K562 (cell line): Measurements from ENCODE around the gene ZNF219. TPM values are rescaled to one million over a fixed set of nuclear protein-coding genes. Genes with fewer than 3 reads are reported as not detected.

Source experiments
- C11orf30 ChIP-seq: fragments of 450-650 bp; IDR thresholded peaks from 2 replicates; pipeline ENCODE4 v1.6.1; 2016; ENCODE audit warnings: low read depth, mild to moderate bottlenecking
- CBFA2T3 ChIP-seq: fragments of 450-650 bp; IDR thresholded peaks from 2 replicates; pipeline ENCODE4 v1.6.1; 2017
- CBFB ChIP-seq: sonication (generic); formaldehyde crosslinking; IDR thresholded peaks from 2 replicates; pipeline ENCODE4 v1.4.0; 2020; ENCODE audit warnings: mild to moderate bottlenecking, missing genetic modification reagents
- CHCHD3 ChIP-seq: fragments of 250-450 bp; sonication (Bioruptor Pico); IDR thresholded peaks from 2 replicates; pipeline ENCODE4 v2.1.2; 2022; ENCODE audit warnings: mild to moderate bottlenecking
- CXXC5 ChIP-seq: fragments of 250-450 bp; sonication (Bioruptor Pico); IDR thresholded peaks from 2 replicates; pipeline ENCODE4 v1.8.0; 2022; ENCODE audit warnings: inconsistent platforms, mild to moderate bottlenecking, moderate library complexity
- GATA2 ChIP-seq: sonication (generic); formaldehyde crosslinking; IDR thresholded peaks from 2 replicates; pipeline ENCODE4 v1.4.0; 2020; ENCODE audit warnings: mild to moderate bottlenecking, missing genetic modification reagents
- HDAC8 ChIP-seq: fragments of 450-650 bp; IDR thresholded peaks from 2 replicates; pipeline ENCODE4 v1.6.1; 2016; ENCODE audit warnings: mild to moderate bottlenecking, missing genetic modification characterization, moderate library complexity, missing compliant biosample characterization
- JUND ChIP-seq, 2 experiments: IDR thresholded peaks; 2 replicates in 1 of 2; 3 replicates in 1 of 2; pipeline ENCODE4 v1.6.1; 2011; ENCODE audit warnings: borderline replicate concordance in 2 of 2, low read depth in 2 of 2, low read length in 2 of 2, improper control_type of control experiment in 1 of 2, missing biosample characterization in 1 of 2, missing genetic modification characterization in 1 of 2, missing genetic modification reagents in 1 of 2
- MAFG ChIP-seq: fragments of 450-650 bp; conservative IDR thresholded peaks from 2 replicates; pipeline ENCODE4 v1.6.1; 2016; ENCODE audit warnings: missing genetic modification characterization, missing compliant biosample characterization
- PCBP2 ChIP-seq: fragments of 200-400 bp; formaldehyde crosslinking; IDR thresholded peaks from 2 replicates; pipeline ENCODE4 v1.6.1; 2018; ENCODE audit warnings: low read length, low read depth, mild to moderate bottlenecking, moderate library complexity; ENCODE audit not compliant: poor library complexity, severe bottlenecking
- SIX5 ChIP-seq, 2 experiments: IDR thresholded peaks; 2 replicates each; pipeline ENCODE4 v1.6.1; 2011; ENCODE audit warnings: low read length in 2 of 2, borderline replicate concordance in 1 of 2, low read depth in 1 of 2, mild to moderate bottlenecking in 1 of 2, moderate library complexity in 1 of 2; ENCODE audit not compliant: insufficient read depth in 1 of 2
- SRSF9 ChIP-seq: fragments of 200-400 bp; formaldehyde crosslinking; IDR thresholded peaks from 2 replicates; pipeline ENCODE4 v1.6.1; 2017; ENCODE audit warnings: low read depth, low read length, borderline replicate concordance
- THRAP3 ChIP-seq: fragments of 450-650 bp; IDR thresholded peaks from 2 replicates; pipeline ENCODE4 v1.6.1; 2016; ENCODE audit warnings: mild to moderate bottlenecking, inconsistent platforms, borderline replicate concordance
- YY1 ChIP-seq, 3 experiments: IDR thresholded peaks; 2 replicates each; pipeline ENCODE4 v1.6.1; 2011; ENCODE audit warnings: low read length in 2 of 3, mild to moderate bottlenecking in 2 of 3, moderate library complexity in 2 of 3, borderline replicate concordance in 1 of 3, control low read depth in 1 of 3, low read depth in 1 of 3; ENCODE audit not compliant: insufficient read depth in 3 of 3, insufficient replicate concordance in 2 of 3, control insufficient read depth in 1 of 3, insufficient read length in 1 of 3; ENCODE audit errors: extremely low read depth in 1 of 3
- ZC3H8 ChIP-seq: fragments of 450-650 bp; IDR thresholded peaks from 2 replicates; pipeline ENCODE4 v1.6.1; 2017
- ZFPM2 ChIP-seq: fragments of 250-450 bp; sonication (Bioruptor Pico); IDR thresholded peaks from 2 replicates; pipeline ENCODE4 v1.5.1; 2022; ENCODE audit warnings: mild to moderate bottlenecking
- ZNF23 ChIP-seq: fragments of 250-450 bp; sonication (Bioruptor Pico); IDR thresholded peaks from 2 replicates; pipeline ENCODE4 v1.4.0; 2020; ENCODE audit warnings: mild to moderate bottlenecking
- ZNF830 ChIP-seq: fragments of 250-450 bp; sonication (Bioruptor Pico); IDR thresholded peaks from 2 replicates; pipeline ENCODE4 v1.5.0; 2021; ENCODE audit warnings: mild to moderate bottlenecking
- polyA plus RNA-seq, 8 experiments: library from polyadenylated mRNA; depleted of rRNA in 4 of 8; stranded (reverse) in 5 of 8; unstranded in 3 of 8; fragments of >200 nt; fragmentation: Nextera tagmentation in 2 of 8; fragmentation: Illumina TruSeq in 1 of 8; extraction: Ambion mirVana in 2 of 8; extraction: Trizol in 1 of 8; gene quantifications; 2 replicates each; pipeline versions ENCODE4 v1.2.1 to v1.2.3, GENCODE V29; 2011 to 2014; ENCODE audit warnings: inconsistent platforms in 1 of 8, missing spikeins in 1 of 8
- total RNA-seq, 7 experiments: library from RNA; depleted of rRNA in 6 of 7; stranded (reverse); fragments of >200 nt in 6 of 7; fragmentation: Illumina TruSeq in 2 of 7; extraction: Trizol in 2 of 7; gene quantifications; 2 replicates each; pipeline versions ENCODE4 v1.2.1 to v1.2.3, GENCODE V29; 2011 to 2021; ENCODE audit warnings: low replicate concordance in 1 of 7
- TF ChIP-seq, protein P1 (sequence below): sonication (generic); formaldehyde crosslinking; IDR thresholded peaks from 2 replicates; pipeline ENCODE4 v1.8.0; 2022; ENCODE audit warnings: mild to moderate bottlenecking, missing genetic modification reagents, borderline replicate concordance
- TF ChIP-seq, protein P2 (sequence below): fragments of 250-450 bp; sonication (Bioruptor Pico); IDR thresholded peaks from 2 replicates; pipeline ENCODE4 v1.4.0; 2020; ENCODE audit warnings: mild to moderate bottlenecking, moderate library complexity, borderline replicate concordance
- TF ChIP-seq, protein P3 (sequence below): fragments of 450-650 bp; formaldehyde crosslinking; IDR thresholded peaks from 2 replicates; pipeline ENCODE4 v1.4.0; 2020; ENCODE audit warnings: mild to moderate bottlenecking, moderate library complexity
- TF ChIP-seq, protein P4 (sequence below): fragments of 250-450 bp; sonication (Bioruptor Pico); IDR thresholded peaks from 2 replicates; pipeline ENCODE4 v1.9.0; 2021; ENCODE audit warnings: mild to moderate bottlenecking

Gene ZNF219
- total and polyA plus RNA-seq, 9 of the 15 experiments (the other 6 are each of a cell fraction or from before 2014, with no cell fraction given), result 0.29 to 10.6 (median 2.8) TPM

DNA sequence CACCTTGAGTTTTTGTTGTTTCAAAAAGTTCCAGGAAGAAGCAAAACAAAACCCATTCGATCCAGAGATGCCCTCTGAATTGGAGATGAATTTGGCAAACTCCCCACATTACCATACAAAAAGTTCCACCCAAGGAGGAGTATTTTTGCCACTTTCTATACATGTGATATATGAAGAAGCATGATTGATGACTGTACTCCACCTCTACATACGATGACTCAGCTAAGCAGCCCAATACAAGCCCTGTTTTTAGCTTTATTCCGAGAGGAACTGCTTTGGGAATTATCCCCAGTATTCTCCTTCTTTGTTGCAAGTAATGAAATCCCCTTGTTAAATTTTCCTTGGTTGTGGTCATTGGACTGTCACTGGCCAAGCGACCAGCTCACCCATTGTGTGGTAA is 13.8 kb upstream of the ZNF219 start (continued):
- TF ChIP-seq, protein P1, sequence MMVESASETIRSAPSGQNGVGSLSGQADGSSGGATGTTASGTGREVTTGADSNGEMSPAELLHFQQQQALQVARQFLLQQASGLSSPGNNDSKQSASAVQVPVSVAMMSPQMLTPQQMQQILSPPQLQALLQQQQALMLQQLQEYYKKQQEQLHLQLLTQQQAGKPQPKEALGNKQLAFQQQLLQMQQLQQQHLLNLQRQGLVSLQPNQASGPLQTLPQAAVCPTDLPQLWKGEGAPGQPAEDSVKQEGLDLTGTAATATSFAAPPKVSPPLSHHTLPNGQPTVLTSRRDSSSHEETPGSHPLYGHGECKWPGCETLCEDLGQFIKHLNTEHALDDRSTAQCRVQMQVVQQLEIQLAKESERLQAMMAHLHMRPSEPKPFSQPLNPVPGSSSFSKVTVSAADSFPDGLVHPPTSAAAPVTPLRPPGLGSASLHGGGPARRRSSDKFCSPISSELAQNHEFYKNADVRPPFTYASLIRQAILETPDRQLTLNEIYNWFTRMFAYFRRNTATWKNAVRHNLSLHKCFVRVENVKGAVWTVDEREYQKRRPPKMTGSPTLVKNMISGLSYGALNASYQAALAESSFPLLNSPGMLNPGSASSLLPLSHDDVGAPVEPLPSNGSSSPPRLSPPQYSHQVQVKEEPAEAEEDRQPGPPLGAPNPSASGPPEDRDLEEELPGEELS, result no peak
- TF ChIP-seq THRAP3, result no peak
- TF ChIP-seq ZNF830 (CRISPR knock-in tag), result no peak
- TF ChIP-seq MAFG, result peak; percentile 61
- TF ChIP-seq ZC3H8, result no peak
- TF ChIP-seq CXXC5 (CRISPR knock-in tag), result no peak
- TF ChIP-seq, protein P2, sequence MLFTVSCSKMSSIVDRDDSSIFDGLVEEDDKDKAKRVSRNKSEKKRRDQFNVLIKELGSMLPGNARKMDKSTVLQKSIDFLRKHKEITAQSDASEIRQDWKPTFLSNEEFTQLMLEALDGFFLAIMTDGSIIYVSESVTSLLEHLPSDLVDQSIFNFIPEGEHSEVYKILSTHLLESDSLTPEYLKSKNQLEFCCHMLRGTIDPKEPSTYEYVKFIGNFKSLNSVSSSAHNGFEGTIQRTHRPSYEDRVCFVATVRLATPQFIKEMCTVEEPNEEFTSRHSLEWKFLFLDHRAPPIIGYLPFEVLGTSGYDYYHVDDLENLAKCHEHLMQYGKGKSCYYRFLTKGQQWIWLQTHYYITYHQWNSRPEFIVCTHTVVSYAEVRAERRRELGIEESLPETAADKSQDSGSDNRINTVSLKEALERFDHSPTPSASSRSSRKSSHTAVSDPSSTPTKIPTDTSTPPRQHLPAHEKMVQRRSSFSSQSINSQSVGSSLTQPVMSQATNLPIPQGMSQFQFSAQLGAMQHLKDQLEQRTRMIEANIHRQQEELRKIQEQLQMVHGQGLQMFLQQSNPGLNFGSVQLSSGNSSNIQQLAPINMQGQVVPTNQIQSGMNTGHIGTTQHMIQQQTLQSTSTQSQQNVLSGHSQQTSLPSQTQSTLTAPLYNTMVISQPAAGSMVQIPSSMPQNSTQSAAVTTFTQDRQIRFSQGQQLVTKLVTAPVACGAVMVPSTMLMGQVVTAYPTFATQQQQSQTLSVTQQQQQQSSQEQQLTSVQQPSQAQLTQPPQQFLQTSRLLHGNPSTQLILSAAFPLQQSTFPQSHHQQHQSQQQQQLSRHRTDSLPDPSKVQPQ (CRISPR knock-in tag), result no peak
- TF ChIP-seq YY1 (IDR thresholded peaks at IDR 0.05; ENCODE audit: borderline replicate concordance in 1 of 3, control insufficient read depth in 1 of 3, extremely low read depth in 1 of 3, insufficient read depth in 3 of 3, insufficient read length in 1 of 3, insufficient replicate concordance in 2 of 3, low read depth in 1 of 3, low read length in 2 of 3), result no peak
- TF ChIP-seq SIX5 (IDR thresholded peaks at IDR 0.05; ENCODE audit: borderline replicate concordance in 1 of 2, insufficient read depth in 1 of 2, low read depth in 1 of 2, low read length in 2 of 2), result no peak
- no peak for TF ChIP-seq CHCHD3 (CRISPR knock-in tag)
- TF ChIP-seq SRSF9, result no peak
- TF ChIP-seq, protein P3, sequence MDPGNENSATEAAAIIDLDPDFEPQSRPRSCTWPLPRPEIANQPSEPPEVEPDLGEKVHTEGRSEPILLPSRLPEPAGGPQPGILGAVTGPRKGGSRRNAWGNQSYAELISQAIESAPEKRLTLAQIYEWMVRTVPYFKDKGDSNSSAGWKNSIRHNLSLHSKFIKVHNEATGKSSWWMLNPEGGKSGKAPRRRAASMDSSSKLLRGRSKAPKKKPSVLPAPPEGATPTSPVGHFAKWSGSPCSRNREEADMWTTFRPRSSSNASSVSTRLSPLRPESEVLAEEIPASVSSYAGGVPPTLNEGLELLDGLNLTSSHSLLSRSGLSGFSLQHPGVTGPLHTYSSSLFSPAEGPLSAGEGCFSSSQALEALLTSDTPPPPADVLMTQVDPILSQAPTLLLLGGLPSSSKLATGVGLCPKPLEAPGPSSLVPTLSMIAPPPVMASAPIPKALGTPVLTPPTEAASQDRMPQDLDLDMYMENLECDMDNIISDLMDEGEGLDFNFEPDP (CRISPR knock-in tag), result no peak
- TF ChIP-seq GATA2 (CRISPR knock-in tag), result no peak
- TF ChIP-seq ZFPM2 (CRISPR knock-in tag), result no peak
- TF ChIP-seq JUND (IDR thresholded peaks at IDR 0.05; ENCODE audit: borderline replicate concordance, low read depth, low read length), result peak; percentile 37; the same call in 1 of the 2 replicates
- TF ChIP-seq JUND (tag; IDR thresholded peaks at IDR 0.05; ENCODE audit: borderline replicate concordance, low read depth, low read length), result 0 out of 3 replicates have a peak, but pooled peaks have one; percentile 32
- TF ChIP-seq PCBP2, result no peak
- no peak for TF ChIP-seq CBFA2T3
- no peak for TF ChIP-seq CBFB (CRISPR knock-in tag)
- TF ChIP-seq, protein P4, sequence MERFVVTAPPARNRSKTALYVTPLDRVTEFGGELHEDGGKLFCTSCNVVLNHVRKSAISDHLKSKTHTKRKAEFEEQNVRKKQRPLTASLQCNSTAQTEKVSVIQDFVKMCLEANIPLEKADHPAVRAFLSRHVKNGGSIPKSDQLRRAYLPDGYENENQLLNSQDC (CRISPR knock-in tag), result no peak
- no peak for TF ChIP-seq ZNF23
- peak; percentile 75 for TF ChIP-seq C11orf30
- no peak for TF ChIP-seq HDAC8
